ENCODE data around the gene DLG2. TPM values are rescaled to one million over a fixed set of nuclear protein-coding genes. Genes with fewer than 3 reads are reported as not detected.

Gene DLG2
- total RNA-seq, 4 donors from 2014 or later = 7.3 to 14.1 (median 11.1) TPM

GRCh38 chr11:84247129-84247528 is 1380.0 kb downstream of the DLG2 start:
- TF ChIP-seq POLR2A (IDR thresholded peaks at IDR 0.05; ENCODE audit: low read depth) (no peak), POLR2AphosphoS5 (IDR thresholded peaks at IDR 0.05) (no peak), CTCF (IDR thresholded peaks at IDR 0.05) (no peak), EP300 (IDR thresholded peaks at IDR 0.05) (no peak)

GRCh38 chr11:84243629-84244263 is 1383.4 kb downstream of the DLG2 start:
- DNase-seq (ENCODE audit: extremely low spot score) = no peak
- Histone ChIP-seq H3K27me3 (no peaks in the 10 kb centered on the region), H3K36me3 (no peaks in the 10 kb centered on the region), H3K4me3 (no peak overlapping the region), H3K9me3 (no peaks in the 10 kb centered on the region), H3K27ac (replicated peaks in 1 of 4) (no peak overlapping the region), H3K4me1 (no peaks in the 10 kb centered on the region)
- WGBS = 87% methylated on average over 3 of the region's 3 CpGs
- intact Hi-C loops (cut with DNase I) = no loop called here
- TF ChIP-seq POLR2A (IDR thresholded peaks at IDR 0.05; ENCODE audit: low read depth) (no peak), EP300 (IDR thresholded peaks at IDR 0.05) (no peak), POLR2AphosphoS5 (IDR thresholded peaks at IDR 0.05) (no peak), CTCF (IDR thresholded peaks at IDR 0.05) (no peak)

More at GRCh38 chr11:84247129-84247528, 1380.0 kb downstream of the DLG2 start:
- H3K27me3 ChIP-seq = no peaks in the 10 kb centered on the region
- no peaks in the 10 kb centered on the region for H3K9me3 ChIP-seq
- no peaks in the 10 kb centered on the region for H3K36me3 ChIP-seq
- no peak for DNase-seq (ENCODE audit: extremely low spot score)
- peaks cover 0 to 9% (median 0%) of the 10 kb centered on the region in 4 donors for H3K4me1 ChIP-seq
- intact Hi-C loops (cut with DNase I) = no loop called here
- no peak overlapping the region for H3K4me3 ChIP-seq
- WGBS = 88% methylated on average over 1 of the region's 1 CpG
- no peak overlapping the region for H3K27ac ChIP-seq (replicated peaks in 1 of 4)

GRCh38 chr11:84241343-84242131 is 1385.6 kb downstream of the DLG2 start:
- Histone ChIP-seq H3K36me3 (no peaks in the 10 kb centered on the region), H3K27me3 (no peaks in the 10 kb centered on the region), H3K4me1 (no peaks in the 10 kb centered on the region), H3K9me3 (no peaks in the 10 kb centered on the region), H3K4me3 (no peak overlapping the region), H3K27ac (replicated peaks in 1 of 4) (no peak overlapping the region)
- WGBS = 87% methylated on average over 5 of the region's 5 CpGs
- intact Hi-C loops (cut with DNase I) = no loop called here
- no peak for DNase-seq (ENCODE audit: extremely low spot score)
- TF ChIP-seq POLR2AphosphoS5 (IDR thresholded peaks at IDR 0.05) (no peak), EP300 (IDR thresholded peaks at IDR 0.05) (no peak), POLR2A (IDR thresholded peaks at IDR 0.05; ENCODE audit: low read depth) (no peak), CTCF (IDR thresholded peaks at IDR 0.05) (no peak)

GRCh38 chr11:84240847-84241246 is 1386.3 kb downstream of the DLG2 start:
- intact Hi-C loops (cut with DNase I) = no loop called here
- no peaks in the 10 kb centered on the region for H3K27me3 ChIP-seq
- H3K4me1 ChIP-seq = no peaks in the 10 kb centered on the region
- H3K4me3 ChIP-seq = no peak overlapping the region
- H3K27ac ChIP-seq (replicated peaks in 1 of 4) = no peak overlapping the region
- H3K9me3 ChIP-seq = no peaks in the 10 kb centered on the region
- H3K36me3 ChIP-seq = no peaks in the 10 kb centered on the region
- DNase-seq (ENCODE audit: extremely low spot score) = no peak
- TF ChIP-seq EP300 (IDR thresholded peaks at IDR 0.05) (no peak), POLR2AphosphoS5 (IDR thresholded peaks at IDR 0.05) (no peak), CTCF (IDR thresholded peaks at IDR 0.05) (no peak), POLR2A (IDR thresholded peaks at IDR 0.05; ENCODE audit: low read depth) (no peak)
- 100% methylated on average over 1 of the region's 1 CpG for WGBS
